Tibial nerve (tissue), 4 donors: ENCODE results near the gene AADAC.

Experiments
- CTCF ChIP-seq, 5 experiments: fragments of 200-600 bp in 3 of 5; fragments of 450-650 bp in 2 of 5; sonication (generic) in 3 of 5; IDR thresholded peaks; one replicate each; pipeline ENCODE4 v1.5.1; 2016 to 2019; ENCODE audit warnings: antibody characterized with exemption in 5 of 5, mild to moderate bottlenecking in 3 of 5, moderate library complexity in 2 of 5
- EP300 ChIP-seq, 2 donors: sonication (generic); formaldehyde crosslinking; IDR thresholded peaks; one replicate each; pipeline ENCODE4 v1.6.1; 2017; ENCODE audit warnings: antibody characterized with exemption in 2 of 2, mild to moderate bottlenecking in 1 of 2
- POLR2A ChIP-seq, 2 donors: fragments of 450-650 bp; IDR thresholded peaks; one replicate each; pipeline ENCODE4 v1.6.1; 2017; ENCODE audit warnings: antibody characterized with exemption in 2 of 2, mild to moderate bottlenecking in 2 of 2, moderate library complexity in 2 of 2

DNA sequence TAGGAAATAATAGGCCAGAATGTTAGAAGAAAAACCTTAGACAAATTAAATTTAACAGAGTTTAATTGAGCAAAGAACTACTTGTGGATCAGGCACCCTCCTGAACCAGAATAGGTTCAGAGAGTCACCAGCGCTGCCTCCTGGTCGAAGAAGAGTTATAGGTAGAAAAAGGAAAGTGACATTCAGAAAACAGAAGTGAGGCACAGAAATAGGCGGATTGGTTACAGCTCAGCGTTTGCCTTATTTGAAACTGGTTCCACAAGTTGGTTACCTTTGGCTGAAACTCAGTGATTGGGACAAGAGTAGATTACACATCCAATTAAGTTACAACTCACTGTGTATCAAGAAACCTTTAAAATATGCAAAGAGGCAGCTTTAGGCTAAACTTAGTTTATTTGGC is 4.4 kb downstream of the AADAC start:
- TF ChIP-seq EP300 (IDR thresholded peaks at IDR 0.05) = no peak
- no peak for TF ChIP-seq CTCF (IDR thresholded peaks at IDR 0.05)
- no peak for TF ChIP-seq POLR2A (IDR thresholded peaks at IDR 0.05)
